H4 (cell line): ENCODE results near the gene KPNB1. TPM values are rescaled to one million over a fixed set of nuclear protein-coding genes. Genes with fewer than 3 reads are reported as not detected.

ENCODE experiments used
- DNase-seq: peaks from one replicate; pipeline ENCODE4 v3.0.0-alpha.2; 2015; ENCODE audit warnings: low spot score
- total RNA-seq: library from RNA; depleted of rRNA; stranded (reverse); fragments of >200 nt; shearing (Covaris generic); gene quantifications from 2 replicates; pipeline ENCODE4 v1.2.3, GENCODE V29; 2014; rRNA removed

KPNB1 gene
- 381 and 436 TPM in 2 replicates for total RNA-seq

DNA sequence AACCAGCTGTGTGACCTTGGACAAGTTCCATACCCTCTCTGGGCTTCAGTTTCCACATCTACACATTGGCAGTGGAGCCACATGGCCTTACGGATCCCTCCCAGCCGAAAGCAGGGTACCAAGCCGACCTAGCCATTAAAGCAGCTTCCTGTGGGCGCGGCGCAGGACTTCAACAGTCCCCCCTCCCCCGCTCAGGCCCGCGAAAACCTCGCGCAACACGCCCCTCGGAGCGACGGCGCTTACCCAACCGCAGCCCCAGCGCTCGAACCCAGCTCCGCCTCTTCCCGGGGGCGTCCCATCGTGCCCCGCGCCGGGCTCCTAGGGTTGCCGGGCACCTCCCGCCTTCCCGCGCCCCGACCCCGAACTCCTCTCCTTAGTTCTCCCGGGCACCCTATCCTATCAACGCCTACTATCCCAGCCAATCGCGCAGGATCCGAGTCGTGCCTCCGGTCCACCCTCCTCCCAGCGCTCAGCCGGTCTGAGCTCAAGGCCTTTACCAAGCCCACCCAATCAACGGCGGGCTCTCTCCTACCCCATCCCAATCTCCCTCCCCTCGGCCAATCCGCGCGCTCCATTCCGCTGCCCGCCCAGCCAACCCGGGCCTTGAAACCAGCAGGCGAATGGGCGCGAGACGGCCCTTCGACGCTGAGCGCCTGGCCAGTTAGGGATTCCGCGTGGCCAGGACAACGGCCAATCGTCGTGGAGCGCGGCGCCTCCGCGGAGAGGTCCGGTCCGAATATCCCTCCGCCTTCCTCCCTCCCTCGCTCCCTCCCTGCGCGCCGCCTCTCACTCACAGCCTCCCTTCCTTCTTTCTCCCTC, at the start of gene KPNB1:
Gene KPNB1, plus strand, starts transcription at position 767 of the 819 bp plus-strand sequence. CDS start 326 bp downstream, outside the sequence.
- DNase-seq: peak; percentile 100

DNA sequence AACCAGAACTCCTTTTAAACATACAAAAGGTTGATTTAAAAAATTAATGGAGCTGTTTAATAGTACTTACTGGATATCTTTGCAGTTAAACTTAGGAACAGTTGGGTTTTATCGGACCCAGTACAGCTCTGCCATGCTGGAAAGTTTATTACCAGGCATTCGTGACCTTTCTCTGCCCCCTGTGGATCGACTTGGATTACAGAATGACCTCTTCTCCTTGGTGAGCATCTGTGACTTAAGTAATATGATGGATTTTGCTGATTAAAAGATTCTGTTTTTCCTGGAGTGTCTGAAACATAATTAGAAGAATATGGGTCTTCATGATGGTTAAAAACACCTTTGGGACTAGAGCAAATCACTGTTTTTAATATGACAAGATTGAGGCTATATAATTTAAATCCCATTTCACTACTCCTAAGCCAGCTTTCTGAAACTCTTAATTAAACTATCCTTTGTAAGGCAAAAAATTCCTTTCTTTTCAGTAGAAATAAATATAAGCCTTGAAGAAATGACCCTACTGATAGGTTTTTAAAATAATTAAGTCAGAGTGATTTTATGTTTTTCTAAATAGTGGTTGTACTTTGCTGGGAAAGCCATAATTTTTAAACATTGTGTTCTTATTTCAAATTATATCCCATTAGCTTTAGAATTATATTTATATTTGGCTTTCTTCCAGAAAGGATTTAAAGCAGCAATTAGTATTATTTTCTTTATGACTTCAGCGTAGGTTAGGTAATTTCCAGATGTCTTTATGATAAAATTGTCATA, 45.7 kb upstream of the KPNB1 start:
- DNase-seq: no peak

DNA sequence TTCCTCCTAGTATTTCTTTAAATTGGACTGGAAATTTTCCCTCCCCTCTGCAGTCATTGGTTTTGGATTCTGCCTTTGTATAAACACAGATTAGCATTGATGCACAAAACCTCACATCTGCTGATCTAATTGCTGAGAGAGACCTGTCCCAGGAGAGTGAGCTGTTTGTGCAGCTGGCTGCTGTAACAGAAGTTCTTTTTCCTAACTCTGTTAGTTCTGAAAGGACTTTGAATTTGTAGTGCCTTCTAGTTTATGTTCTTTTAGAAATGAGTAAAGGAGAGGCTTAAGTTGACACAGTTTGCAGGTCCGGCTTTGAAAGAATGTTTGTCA, 45.2 kb upstream of the KPNB1 start:
- DNase-seq: peak; percentile 29

DNA sequence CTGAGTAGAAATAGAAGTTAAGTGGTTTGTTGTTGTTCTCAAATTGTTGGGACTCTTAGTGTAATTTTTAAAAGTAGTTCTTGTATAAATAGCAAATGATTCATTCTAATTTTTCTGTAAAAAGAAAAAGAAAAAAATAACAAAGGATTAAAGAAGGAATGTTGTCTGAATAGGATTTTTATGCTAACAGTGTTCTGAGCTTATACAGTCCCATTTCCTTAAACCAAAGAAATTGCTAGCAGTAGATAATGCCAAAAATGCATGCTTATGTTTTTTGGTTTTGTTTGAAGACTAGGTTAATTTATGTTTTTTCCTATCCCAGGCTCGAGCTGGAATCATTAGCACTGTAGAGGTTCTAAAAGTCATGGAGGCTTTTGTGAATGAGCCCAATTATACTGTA, 44.7 kb upstream of the KPNB1 start:
- DNase-seq: no peak

DNA sequence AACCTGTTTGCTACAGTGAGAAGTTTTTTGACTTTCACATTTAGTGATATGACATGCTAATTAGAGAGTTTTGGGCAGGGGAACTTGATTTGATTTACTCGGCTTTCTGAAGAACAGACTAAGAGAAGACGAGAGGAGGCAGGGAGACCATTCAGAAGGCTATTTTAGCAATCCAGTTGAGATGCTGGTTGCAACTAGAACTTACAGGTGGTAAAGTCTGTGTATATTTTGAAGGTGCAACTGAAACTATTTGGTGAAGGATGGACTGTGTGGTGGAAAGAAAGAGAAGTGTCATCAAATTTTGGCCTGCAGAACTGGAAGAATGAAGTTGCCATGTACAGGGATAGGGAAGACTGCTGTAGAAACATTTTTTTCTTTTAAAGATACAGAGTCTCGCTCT, 42.2 kb upstream of the KPNB1 start:
- no peak for DNase-seq

DNA sequence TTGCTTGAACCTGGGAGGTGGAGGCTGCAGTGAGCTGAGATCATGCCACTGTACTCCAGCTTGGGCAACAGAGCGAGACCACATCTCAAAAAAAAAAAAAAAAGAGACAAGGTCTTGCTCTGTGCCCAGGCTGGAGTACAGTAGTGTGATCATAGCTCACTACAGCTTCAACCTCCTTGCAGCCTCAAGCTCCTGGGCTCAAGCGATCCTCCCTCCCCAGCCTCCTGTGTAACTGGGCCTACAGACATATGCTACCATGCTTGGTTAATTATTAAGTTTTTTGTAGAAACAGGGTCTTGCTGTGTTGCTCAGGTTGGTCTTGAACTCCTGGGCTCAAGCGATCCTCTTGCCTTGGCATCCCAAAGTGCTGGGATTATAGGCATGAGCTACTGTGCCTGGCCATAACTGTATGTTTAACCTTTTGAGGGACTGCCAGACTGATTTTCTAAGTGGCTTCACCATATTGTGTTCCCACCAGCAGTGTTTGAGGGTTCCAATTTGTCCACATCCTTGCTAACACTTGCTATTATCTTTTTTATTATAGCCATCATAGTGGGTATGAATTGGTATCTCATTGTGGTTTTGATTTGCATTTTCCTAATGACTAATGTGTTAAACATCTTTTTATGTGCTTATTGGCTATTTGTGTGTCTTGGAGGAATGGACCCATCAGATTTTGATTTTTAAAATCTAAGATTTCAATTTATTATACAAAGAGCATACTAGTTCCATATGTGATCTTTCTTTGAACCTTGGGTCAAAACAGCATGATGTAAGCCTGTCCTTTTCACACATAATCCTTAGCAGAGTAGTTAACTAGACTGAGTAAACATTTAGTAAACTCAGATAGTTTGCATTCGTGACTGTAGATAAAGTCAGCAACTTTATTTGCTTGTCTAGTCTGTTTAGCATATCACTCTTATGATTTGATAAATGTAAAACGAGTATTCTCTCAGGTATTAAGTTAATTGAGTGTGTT, 38.1 kb upstream of the KPNB1 start:
- no peak for DNase-seq

DNA sequence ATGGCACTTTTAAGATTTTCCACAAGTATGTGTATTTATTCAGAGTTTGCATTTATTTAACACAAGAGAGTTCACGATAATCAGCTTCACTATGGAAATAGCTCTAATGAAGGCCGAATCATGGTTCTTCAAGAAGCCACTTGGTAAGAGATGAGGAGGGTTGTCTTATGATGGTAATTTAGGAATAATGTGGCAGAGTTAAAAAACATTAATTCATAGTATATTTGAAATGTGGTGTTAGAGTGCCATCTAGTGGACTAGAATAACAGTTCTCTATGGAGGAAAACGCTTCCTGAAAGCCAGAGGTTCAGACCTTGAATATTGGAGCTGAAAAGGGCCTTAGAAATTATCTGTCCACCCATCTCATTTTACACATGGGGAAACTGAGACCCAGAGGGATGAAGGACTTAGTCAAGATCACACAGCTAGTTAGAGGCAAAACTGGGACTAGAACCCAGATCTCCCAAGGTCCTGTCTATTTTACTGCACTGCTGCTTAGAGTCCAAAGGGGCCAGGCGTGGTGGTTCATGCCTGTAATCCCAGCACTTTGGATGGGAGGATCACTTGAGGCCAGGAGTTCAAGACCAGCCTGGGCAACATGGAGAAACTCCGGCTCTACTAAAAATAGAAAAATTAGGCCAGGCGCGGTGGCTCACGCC, 33.8 kb upstream of the KPNB1 start:
- DNase-seq: peak; percentile 42

DNA sequence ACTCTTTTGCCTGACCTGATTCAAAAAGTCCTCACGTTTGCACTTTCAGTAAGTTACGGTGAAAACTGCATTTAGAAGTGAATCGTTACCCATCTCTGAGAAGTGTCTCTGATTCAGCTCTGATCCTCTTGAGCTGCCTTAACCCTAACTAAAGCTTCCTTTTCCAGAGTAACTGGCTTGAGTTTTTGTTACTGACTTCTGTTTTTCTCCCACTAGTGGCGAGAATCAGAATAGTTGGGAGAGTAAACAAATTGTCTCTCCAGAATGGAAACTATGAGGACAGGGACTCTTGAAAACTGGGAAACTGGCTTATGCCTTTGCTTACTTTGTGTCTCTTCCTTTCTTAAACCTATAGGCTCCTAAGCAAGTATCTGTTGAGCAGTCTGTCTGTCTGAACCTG, 31.3 kb upstream of the KPNB1 start:
- DNase-seq: no peak

DNA sequence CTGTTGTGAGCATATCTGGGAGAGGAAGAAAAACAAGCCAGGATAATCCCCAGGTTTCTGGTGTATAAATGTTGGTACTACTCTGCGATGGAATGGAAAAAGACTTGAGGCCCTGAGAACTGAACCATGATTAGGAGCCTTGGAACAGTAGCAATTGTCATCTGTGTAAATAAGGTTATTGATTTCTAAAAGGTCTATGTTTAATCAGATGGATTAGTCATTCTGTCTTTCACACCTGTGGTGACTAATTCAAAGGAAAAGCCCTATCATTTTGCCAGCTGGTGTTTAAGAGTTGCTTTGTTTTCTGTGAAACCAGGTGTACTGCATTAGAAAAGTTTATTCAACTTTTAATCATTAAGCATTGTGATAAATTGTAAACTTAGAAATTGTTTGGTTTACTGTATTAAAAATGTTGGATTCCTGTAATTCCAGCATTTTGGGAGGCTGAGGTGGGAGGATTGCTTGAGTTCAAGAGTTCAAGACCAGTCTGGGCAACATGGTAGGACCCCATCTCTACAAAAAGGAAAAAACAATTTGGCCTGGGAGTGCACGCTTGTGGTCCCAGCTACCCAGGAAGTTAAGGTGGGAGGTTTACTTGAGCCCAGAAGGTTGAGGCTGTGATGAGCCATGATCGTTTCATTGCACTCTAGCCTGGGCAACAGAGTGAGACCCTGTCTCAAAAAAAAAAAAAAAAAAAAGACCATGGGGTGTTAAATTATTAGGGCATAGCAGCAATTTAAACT, 29.0 kb upstream of the KPNB1 start:
- no peak for DNase-seq

DNA sequence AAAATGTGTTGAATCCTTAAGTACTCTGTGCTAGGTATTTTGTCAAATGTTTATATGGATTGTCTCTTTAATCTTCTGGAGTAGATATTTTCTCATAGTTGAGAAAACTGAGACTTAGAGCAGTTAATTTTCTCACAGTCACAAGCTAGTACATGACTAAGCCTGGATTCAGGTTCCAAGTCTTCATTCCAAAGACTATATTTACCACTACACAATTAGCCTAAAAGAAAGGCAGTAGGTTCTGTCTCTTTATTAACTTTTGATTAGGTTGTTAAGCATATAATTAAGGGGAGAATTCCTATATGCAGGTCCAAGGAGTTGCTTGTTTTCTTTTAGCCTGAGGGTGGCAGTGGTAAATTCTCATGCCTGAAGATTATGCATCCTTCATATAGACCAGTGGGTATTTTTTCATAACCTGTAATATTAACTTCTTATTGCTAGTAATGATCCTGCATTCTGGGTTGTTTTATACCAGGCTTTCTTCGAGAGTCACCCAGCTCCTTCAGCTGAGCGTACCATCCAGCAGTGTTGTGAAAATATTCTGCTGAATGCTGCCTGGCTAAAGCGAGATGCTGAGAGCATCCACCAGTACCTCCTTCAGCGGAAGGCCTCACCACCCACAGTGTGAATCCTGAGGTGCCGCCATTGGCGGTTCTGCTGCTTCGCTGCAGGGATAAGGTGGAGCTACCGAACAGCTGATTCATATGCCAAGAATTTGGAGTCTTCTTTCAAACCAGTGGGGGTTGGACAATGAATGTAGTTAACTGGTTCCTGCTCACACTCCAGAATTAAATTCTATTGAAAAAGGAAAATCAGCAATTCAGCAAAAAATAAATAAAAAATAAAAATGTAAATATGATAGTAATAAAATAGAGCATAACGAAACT, 28.2 kb upstream of the KPNB1 start:
- peak; percentile 89 for DNase-seq

DNA sequence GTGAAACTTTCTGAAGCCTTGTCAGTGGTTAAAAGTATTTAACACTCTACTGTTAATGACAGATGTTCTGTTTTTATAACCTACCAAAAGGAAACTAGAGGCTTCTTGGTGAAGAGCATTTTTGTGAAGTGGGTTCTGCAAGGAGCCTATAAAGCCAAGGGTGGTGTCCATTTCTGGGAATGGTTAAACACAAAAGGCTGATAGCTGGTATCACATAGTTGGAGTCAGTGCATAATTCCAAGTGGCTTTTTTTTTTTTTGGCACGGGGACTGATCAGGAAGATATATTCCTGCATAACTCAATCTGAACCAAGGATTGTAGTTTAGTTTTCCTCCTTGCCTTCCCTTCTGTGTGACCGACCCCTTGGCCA, 27.6 kb upstream of the KPNB1 start:
- DNase-seq: no peak

DNA sequence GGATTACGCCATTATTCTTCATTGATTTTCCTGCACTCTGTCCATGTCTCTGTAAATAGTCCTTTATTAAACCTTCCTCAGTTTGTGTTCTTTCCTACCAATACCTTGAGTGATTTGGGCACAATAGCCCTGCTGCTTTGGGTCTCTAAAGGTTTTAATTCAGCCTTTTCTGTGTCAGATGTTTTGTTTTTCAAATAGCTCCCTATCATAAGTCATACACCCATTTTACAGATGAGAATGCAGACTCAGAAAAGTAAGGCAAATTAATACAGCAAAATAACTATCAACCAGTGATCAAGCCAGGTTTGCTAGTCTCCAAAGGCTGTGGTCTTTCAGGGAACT, 25.0 kb upstream of the KPNB1 start:
- DNase-seq: no peak

DNA sequence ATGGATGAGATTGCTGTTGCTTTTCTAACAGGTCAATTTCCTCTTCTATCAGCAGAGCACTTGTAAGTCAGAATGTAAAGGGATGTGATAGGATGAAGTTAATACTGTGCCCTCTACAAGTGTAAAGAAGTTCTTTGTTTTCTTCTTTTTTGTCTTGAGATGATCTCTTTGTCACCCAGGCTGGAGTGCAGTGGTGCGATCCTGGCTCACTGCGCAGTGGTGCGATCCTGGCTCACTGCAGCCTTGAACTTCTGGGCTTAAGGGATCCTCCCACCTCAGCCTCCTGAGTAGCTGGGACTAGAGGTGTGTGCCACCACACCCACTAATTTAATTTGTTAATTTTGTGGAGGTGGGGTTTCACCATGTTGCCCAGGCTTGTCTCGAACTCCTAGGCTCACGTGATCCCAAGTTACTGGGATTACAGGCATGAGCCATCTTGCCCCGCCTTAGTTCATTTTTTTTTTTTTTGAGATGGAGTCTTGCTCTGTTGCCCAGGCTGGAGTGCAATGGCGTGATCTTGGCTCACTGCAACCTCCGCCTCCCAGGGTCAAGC, 21.6 kb upstream of the KPNB1 start:
- DNase-seq: no peak

DNA sequence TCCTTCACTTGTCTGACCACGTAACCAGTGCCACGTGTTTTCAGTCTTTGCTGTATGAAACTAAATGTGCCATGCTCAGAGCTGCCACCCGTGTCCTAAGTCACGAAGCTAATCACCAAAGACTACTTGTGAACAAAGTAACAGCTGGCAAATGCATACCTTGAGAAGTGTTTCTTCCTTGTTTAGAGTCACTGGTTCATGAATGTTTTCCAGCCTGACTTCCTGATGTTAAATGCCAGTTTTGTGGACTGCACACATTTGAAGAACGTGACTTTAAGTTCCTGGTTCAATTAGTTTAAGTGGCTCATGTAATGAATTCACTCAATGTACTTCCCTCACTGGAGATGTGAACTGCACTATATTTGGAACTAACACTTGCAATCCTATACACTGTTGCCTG, 19.9 kb upstream of the KPNB1 start:
- DNase-seq: no peak

DNA sequence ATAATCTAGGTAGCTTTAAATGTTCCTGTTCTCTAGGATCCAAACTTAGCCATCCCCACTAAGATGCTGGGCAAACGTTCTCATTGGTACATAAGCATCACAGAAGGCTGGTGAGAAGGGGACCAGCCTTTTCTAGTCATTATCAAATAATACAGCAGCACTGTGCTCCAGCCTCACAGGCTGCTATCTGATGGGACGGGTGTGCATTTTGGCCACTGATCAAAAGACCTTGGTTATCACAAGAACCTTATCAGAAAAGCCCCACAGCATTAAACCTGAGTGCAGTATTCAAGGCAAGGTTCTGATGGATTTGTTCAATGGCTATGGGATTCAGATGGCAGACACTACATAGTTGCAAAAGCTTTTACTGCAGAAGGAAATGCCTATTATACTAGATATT, 19.1 kb upstream of the KPNB1 start:
- no peak for DNase-seq

DNA sequence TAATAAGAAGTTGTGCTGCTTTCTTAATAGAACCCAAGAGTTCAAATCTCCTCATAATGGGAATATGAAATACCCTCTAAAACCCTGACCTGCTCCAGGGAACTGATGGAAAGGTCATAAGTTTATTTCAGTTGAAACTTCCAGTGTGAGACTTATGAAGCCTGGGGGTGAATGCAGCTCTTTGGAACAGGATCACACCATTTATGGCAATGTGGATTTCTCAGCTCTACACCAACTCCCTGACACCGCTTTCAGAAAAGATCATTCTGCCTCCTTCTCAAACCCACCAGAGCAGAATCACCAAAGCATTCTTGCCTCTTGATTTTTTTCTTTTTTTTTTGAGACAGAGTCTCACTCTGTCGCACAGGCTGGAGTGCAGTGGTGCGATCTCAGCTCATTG, 16.7 kb upstream of the KPNB1 start:
- DNase-seq: no peak

DNA sequence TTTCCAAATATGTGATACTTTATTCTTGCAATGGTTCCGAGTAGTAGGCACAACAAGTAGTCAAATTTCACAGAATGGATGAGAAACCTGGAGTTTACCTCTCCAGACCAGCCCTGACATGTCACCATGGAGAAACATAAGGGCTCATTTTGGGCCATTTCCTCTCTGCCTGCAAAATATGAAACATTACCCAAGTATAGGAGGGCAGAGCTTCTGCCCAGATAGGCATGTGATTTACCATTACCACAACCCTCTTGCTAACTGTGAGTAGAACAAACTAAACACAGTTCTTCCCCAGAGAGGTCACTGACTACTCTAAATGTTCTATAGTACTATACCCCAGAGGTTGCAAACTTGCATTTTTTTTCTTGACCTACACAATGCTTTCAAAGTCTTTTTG, 15.7 kb upstream of the KPNB1 start:
- DNase-seq: no peak

DNA sequence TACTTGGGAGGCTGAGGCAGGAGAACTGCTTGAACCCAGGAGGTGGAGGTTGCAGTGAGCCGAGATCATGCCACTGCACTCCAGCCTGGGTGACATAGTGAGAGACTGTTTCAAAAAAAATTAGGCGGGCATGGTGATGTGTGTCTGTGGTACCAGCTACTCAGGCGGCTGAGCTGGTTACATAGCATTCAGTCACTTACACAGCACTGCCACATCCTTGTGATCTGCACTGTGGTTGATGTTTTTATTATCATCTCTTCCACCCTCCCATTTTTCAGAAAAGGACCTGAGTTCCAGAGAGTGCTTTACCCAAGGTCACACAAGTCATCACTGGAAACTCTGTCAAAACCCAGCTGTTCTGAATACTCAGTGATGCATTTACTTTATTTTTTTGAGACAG, 14.8 kb upstream of the KPNB1 start:
- DNase-seq: no peak

DNA sequence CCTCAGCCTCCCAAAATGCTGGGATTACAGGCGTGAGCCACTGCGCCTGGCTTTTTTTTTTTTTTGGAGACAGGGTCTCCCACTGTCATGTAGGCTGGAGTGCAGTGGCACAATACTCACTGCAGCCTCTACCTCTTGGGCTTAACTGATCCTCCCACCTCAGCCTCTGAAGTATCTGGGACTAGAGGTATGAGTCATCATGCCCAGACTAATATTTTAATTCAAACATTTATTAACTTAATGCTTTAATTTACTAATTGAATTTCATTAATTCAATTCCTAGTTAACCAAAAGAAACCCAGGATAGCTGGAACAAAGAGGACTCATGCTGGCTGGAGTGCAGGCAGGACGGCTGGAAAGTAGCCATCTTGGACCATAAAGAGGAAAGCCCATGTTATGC, 14.0 kb upstream of the KPNB1 start:
- no peak for DNase-seq
